K562 (cell line): ENCODE results near the gene TREX2. TPM values are rescaled to one million over a fixed set of nuclear protein-coding genes. Genes with fewer than 3 reads are reported as not detected.

Experiments used
- ATAC-seq: fragments of 200-7000 bp; cut with Tn5 transposase; 3 replicates; pipeline ENCODE4 v1.9.1; 2020; ENCODE audit warnings: moderate library complexity
- BruUV-seq: library from RNA; stranded (reverse); fragments of 400-500 nt; replicated peaks from 2 replicates; lab custom pipeline; 2021; lab: Mats Ljungman, UMichigan
- CTCF ChIA-PET: fragments of 300-600 bp; formaldehyde crosslinking; extraction: SDS; loops from one replicate; lab custom pipeline; 2021; ENCODE audit warnings: low intra/inter-chr PET ratio; lab: Yijun Ruan, JAX
- POLR2A ChIA-PET: fragments of 300-600, 350-650 bp; sonication (Branson Sonifier 250); formaldehyde crosslinking; extraction: SDS; loops from one replicate; lab custom pipeline; 2021; ENCODE audit warnings: antibody characterized with exemption, inconsistent platforms; lab: Yijun Ruan, JAX
- DNase-seq, 4 experiments: peaks; one replicate each; pipeline versions ENCODE4 v3.0.0 to v3.0.0-alpha.2; 2011 to 2018; ENCODE audit warnings: low spot score in 3 of 4, mixed read lengths in 3 of 4; ENCODE audit errors: extremely low read depth in 1 of 4
- FAIRE-seq: peaks from 2 replicates; lab custom pipeline; 2011; peaks lifted over from hg19 to GRCh38; lab: Jason Lieb, UNC
- H2AFZ ChIP-seq: 2 replicates; pipeline ENCODE4 v1.6.0; 2011; ENCODE audit warnings: low read depth, low read length, control low read depth, inconsistent platforms
- H3K27ac ChIP-seq: fragments of 200-600 bp; 3 replicates; pipeline ENCODE4 v1.8.0; 2011; ENCODE audit warnings: low read depth, mild to moderate bottlenecking, control low read depth, inconsistent platforms, low read length, moderate library complexity, mixed read lengths; ENCODE audit errors: extremely low read depth
- H3K27me3 ChIP-seq, 2 experiments: fragments of 300-600 bp in 1 of 2; 2 replicates in 1 of 2; 3 replicates in 1 of 2; pipeline versions ENCODE4 v1.6.0 to v1.8.0; 2011; ENCODE audit warnings: inconsistent platforms in 2 of 2, low read length in 2 of 2, mild to moderate bottlenecking in 1 of 2, mixed read lengths in 1 of 2, moderate library complexity in 1 of 2; ENCODE audit not compliant: control insufficient read depth in 2 of 2, insufficient read depth in 2 of 2
- H3K36me3 ChIP-seq: fragments of 300-600 bp; 3 replicates; pipeline ENCODE4 v1.8.0; 2011; ENCODE audit warnings: mild to moderate bottlenecking, low read length, inconsistent platforms; ENCODE audit not compliant: control insufficient read depth, insufficient read depth
- H3K4me1 ChIP-seq, 2 experiments: fragments of 200-600 bp in 1 of 2; replicated peaks in 1 of 2; 2 replicates in 1 of 2; 3 replicates in 1 of 2; pipeline versions ENCODE4 v1.5.1 to v1.8.0; 2011; ENCODE audit warnings: inconsistent platforms in 2 of 2, low read length in 2 of 2, mild to moderate bottlenecking in 1 of 2, mixed read lengths in 1 of 2, moderate library complexity in 1 of 2; ENCODE audit not compliant: control insufficient read depth in 2 of 2, insufficient read depth in 2 of 2
- H3K4me2 ChIP-seq: 2 replicates; pipeline ENCODE4 v1.6.1; 2011; ENCODE audit warnings: low read length, control low read depth, inconsistent platforms, mixed read lengths; ENCODE audit not compliant: insufficient read depth
- H3K4me3 ChIP-seq: fragments of 200-600 bp; sonication (generic), shearing (Covaris generic); 2 replicates; pipeline ENCODE4 v1.5.1; 2016; ENCODE audit warnings: control low read depth, inconsistent platforms
- H3K79me2 ChIP-seq: fragments of 200-600 bp; 3 replicates; pipeline ENCODE4 v1.8.0; 2011; ENCODE audit warnings: low read length, inconsistent platforms; ENCODE audit not compliant: control insufficient read depth, insufficient read depth
- H3K9ac ChIP-seq, 2 experiments: 2 replicates each; pipeline versions ENCODE4 v1.6.0 to v1.6.1; 2011; ENCODE audit warnings: low read depth in 2 of 2, low read length in 2 of 2, control low read depth in 1 of 2, inconsistent platforms in 1 of 2, mild to moderate bottlenecking in 1 of 2, mixed read lengths in 1 of 2; ENCODE audit not compliant: insufficient read depth in 1 of 2
- H3K9me1 ChIP-seq: one replicate; pipeline ENCODE4 v1.6.0; 2011; ENCODE audit warnings: inconsistent platforms, mild to moderate bottlenecking, low read length, moderate library complexity; ENCODE audit not compliant: control insufficient read depth, insufficient read depth
- H3K9me3 ChIP-seq: replicated peaks from 2 replicates; pipeline ENCODE4 v1.5.1; 2011; ENCODE audit warnings: low read depth, low read length, inconsistent platforms; ENCODE audit not compliant: control insufficient read depth, insufficient read depth
- H4K20me1 ChIP-seq: replicated peaks from 2 replicates; pipeline ENCODE4 v1.6.1; 2011; ENCODE audit warnings: low read length, inconsistent platforms, mixed read lengths; ENCODE audit not compliant: control insufficient read depth, insufficient read depth
- CBX2 ChIP-seq: fragments of 200-600 bp; sonication (generic); IDR thresholded peaks from one replicate; pipeline ENCODE4 v1.6.1; 2012; ENCODE audit warnings: mild to moderate bottlenecking, low read length, inconsistent platforms; ENCODE audit not compliant: insufficient read depth, poor library complexity, severe bottlenecking
- GABPA ChIP-seq: fragments of 200-800 bp; sonication (Bioruptor generic); conservative IDR thresholded peaks from 2 replicates; pipeline ENCODE4 v1.6.1; 2016; ENCODE audit warnings: low read depth, missing genetic modification characterization, missing compliant biosample characterization
- MCM2 ChIP-seq: fragments of 450-650 bp; IDR thresholded peaks from 2 replicates; pipeline ENCODE4 v1.6.1; 2017; ENCODE audit warnings: low read depth, mild to moderate bottlenecking
- MCM3 ChIP-seq: fragments of 450-650 bp; IDR thresholded peaks from 2 replicates; pipeline ENCODE4 v1.6.1; 2016
- PKNOX1 ChIP-seq: fragments of 450-650 bp; IDR thresholded peaks from 2 replicates; pipeline ENCODE4 v1.6.1; 2016
- POLR2H ChIP-seq: IDR thresholded peaks from 2 replicates; pipeline ENCODE4 v1.6.1; 2016; ENCODE audit warnings: missing genetic modification characterization, low read depth, mild to moderate bottlenecking, control low read depth, missing compliant biosample characterization, moderate library complexity
- PPARD ChIP-seq: fragments of 250-450 bp; sonication (Bioruptor Pico); IDR thresholded peaks from 2 replicates; pipeline ENCODE4 v1.8.0; 2022; ENCODE audit warnings: inconsistent platforms, mild to moderate bottlenecking, moderate library complexity
- SMAD1 ChIP-seq: fragments of 150-350 bp; IDR thresholded peaks from 2 replicates; pipeline ENCODE4 v1.6.1; 2014; ENCODE audit warnings: low read length, low read depth; ENCODE audit not compliant: partially characterized antibody
- SMAD3 ChIP-seq: fragments of 450-650 bp; formaldehyde crosslinking; conservative IDR thresholded peaks from 2 replicates; pipeline ENCODE4 v1.4.0; 2020; ENCODE audit warnings: mild to moderate bottlenecking
- SMARCB1 ChIP-seq: IDR thresholded peaks from 2 replicates; pipeline ENCODE4 v1.6.1; 2011; ENCODE audit warnings: improper control_type of control experiment, low read depth; ENCODE audit not compliant: insufficient read length
- TARDBP ChIP-seq: fragments of 450-650 bp; IDR thresholded peaks from 2 replicates; pipeline ENCODE4 v1.6.1; 2016
- ZEB2 ChIP-seq: fragments of 450-650 bp; IDR thresholded peaks from 2 replicates; pipeline ENCODE4 v1.6.1; 2016
- ZFP36 ChIP-seq: fragments of 150-350 bp; IDR thresholded peaks from 2 replicates; pipeline ENCODE4 v1.6.1; 2018; ENCODE audit warnings: low read length, low read depth; ENCODE audit not compliant: partially characterized antibody
- ZNF12 ChIP-seq: sonication (generic); formaldehyde crosslinking; IDR thresholded peaks from 2 replicates; pipeline ENCODE4 v1.4.0; 2020; ENCODE audit warnings: mild to moderate bottlenecking, missing genetic modification reagents
- ZNF165 ChIP-seq: fragments of 250-450 bp; sonication (Bioruptor Pico); IDR thresholded peaks from 2 replicates; pipeline ENCODE4 v1.4.0; 2020; ENCODE audit warnings: borderline replicate concordance
- ZNF507 ChIP-seq: conservative IDR thresholded peaks from 2 replicates; pipeline ENCODE4 v1.6.1; 2017; ENCODE audit warnings: missing genetic modification characterization, missing compliant biosample characterization
- ZNF717 ChIP-seq: fragments of 250-450 bp; sonication (Bioruptor Pico); IDR thresholded peaks from 2 replicates; pipeline ENCODE4 v1.5.0; 2021
- WGBS: fragments of 100-300 bp; shearing (Covaris generic); methylation state at CpG from one replicate; pipeline ENCODE4 v1.1.6; 2016; ENCODE audit warnings: low coverage, mixed read lengths; ENCODE audit not compliant: insufficient coverage; ENCODE audit errors: missing lambda C conversion rate; 5-methylcytosine and 5-hydroxymethylcytosine counted together
- in situ Hi-C: fragments of 300-500 bp; cut with MboI; formaldehyde crosslinking; loops from 4 replicates; pipeline ENCODE4 v1.15.0; 2018; ENCODE audit warnings: inconsistent platforms, mixed read lengths
- intact Hi-C: fragments of 100-400 bp; cut with micrococcal nuclease; formaldehyde crosslinking; loops from 2 replicates; pipeline ENCODE4 v1.14.2; 2022
- polyA plus RNA-seq, 8 experiments: library from polyadenylated mRNA; depleted of rRNA in 4 of 8; stranded (reverse) in 5 of 8; unstranded in 3 of 8; fragments of >200 nt; fragmentation: Nextera tagmentation in 2 of 8; fragmentation: Illumina TruSeq in 1 of 8; extraction: Ambion mirVana in 2 of 8; extraction: Trizol in 1 of 8; gene quantifications; 2 replicates each; pipeline versions ENCODE4 v1.2.1 to v1.2.3, GENCODE V29; 2011 to 2014; ENCODE audit warnings: inconsistent platforms in 1 of 8, missing spikeins in 1 of 8
- total RNA-seq, 7 experiments: library from RNA; depleted of rRNA in 6 of 7; stranded (reverse); fragments of >200 nt in 6 of 7; fragmentation: Illumina TruSeq in 2 of 7; extraction: Trizol in 2 of 7; gene quantifications; 2 replicates each; pipeline versions ENCODE4 v1.2.1 to v1.2.3, GENCODE V29; 2011 to 2021; ENCODE audit warnings: low replicate concordance in 1 of 7
- TF ChIP-seq, protein P1 (sequence below), 2 experiments: fragments of 450-650 bp in 1 of 2; IDR thresholded peaks; 2 replicates each; pipeline ENCODE4 v1.6.1; 2011 to 2017; ENCODE audit warnings: low read depth in 2 of 2, antibody characterized with exemption in 1 of 2, borderline replicate concordance in 1 of 2, low read length in 1 of 2, mild to moderate bottlenecking in 1 of 2, mixed read lengths in 1 of 2; ENCODE audit not compliant: control insufficient read depth in 1 of 2
- TF ChIP-seq, protein P2 (sequence below): fragments of 450-650 bp; formaldehyde crosslinking; IDR thresholded peaks from 2 replicates; pipeline ENCODE4 v1.4.0; 2022; ENCODE audit warnings: missing genetic modification characterization

The TREX2 gene
- total and polyA plus RNA-seq, 9 of the 15 experiments (the other 6 are each of a cell fraction or from before 2014, with no cell fraction given): 0.07 to 1.5 (median 0.33) TPM; not detected in 2

DNA sequence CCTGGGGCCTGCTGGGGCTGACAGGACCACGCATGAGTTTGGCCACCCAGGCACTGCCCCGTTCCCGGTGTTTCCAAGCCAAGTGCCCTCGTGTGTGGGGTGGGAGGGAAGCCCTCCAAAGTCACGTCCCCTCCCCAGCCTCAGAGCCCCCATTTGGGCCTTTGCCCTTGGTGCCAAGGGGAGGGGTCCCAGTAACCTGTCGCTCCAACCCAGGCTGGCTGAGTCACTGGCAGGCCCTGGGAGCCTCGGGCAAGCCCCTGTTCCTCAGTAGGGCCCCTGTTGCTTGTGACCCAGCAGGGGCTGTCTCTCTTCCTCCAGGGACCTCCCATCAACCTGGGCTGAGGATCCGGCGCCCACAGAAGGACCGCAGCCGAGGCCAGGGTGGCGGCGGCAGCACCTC is 35.2 kb upstream of the TREX2 start:
- in situ Hi-C loops (no loop called here), intact Hi-C loops (no loop called here)
- Histone ChIP-seq H3K36me3 (no peaks in the 10 kb centered on the region), H3K9me1 (no peaks in the 10 kb centered on the region), H3K9me3 (no peaks in the 10 kb centered on the region), H3K79me2 (no peaks in the 10 kb centered on the region), H3K27ac (no peak overlapping the region), H4K20me1 (no peaks in the 10 kb centered on the region), H3K4me2 (no peak overlapping the region), H3K9ac (no peak overlapping the region; a peak in 1 of 4 replicates), H3K4me1 (peaks cover 0 to 37% of the 10 kb centered on the region in 2 experiments; a peak in 2 of 5 replicates), H3K27me3 (peaks cover 0 to 15% of the 10 kb centered on the region in 2 experiments; a peak in 2 of 5 replicates), H3K4me3 (no peak overlapping the region), H2AFZ (no peak overlapping the region)
- ChIA-PET POLR2A (interaction anchor here (0.6 to 0.7 kb wide), 2 partner anchors 8 to 25 kb away, joined by 3 to 5 read pairs; no protein-coding TSS in a partner anchor), CTCF (no interaction called here)
- BruUV-seq: no TSS peak
- DNase-seq (no peak), ATAC-seq (no peak), FAIRE-seq (no peak)
- TF ChIP-seq ZNF12 (CRISPR knock-in tag): no peak
- TF ChIP-seq, protein P1, sequence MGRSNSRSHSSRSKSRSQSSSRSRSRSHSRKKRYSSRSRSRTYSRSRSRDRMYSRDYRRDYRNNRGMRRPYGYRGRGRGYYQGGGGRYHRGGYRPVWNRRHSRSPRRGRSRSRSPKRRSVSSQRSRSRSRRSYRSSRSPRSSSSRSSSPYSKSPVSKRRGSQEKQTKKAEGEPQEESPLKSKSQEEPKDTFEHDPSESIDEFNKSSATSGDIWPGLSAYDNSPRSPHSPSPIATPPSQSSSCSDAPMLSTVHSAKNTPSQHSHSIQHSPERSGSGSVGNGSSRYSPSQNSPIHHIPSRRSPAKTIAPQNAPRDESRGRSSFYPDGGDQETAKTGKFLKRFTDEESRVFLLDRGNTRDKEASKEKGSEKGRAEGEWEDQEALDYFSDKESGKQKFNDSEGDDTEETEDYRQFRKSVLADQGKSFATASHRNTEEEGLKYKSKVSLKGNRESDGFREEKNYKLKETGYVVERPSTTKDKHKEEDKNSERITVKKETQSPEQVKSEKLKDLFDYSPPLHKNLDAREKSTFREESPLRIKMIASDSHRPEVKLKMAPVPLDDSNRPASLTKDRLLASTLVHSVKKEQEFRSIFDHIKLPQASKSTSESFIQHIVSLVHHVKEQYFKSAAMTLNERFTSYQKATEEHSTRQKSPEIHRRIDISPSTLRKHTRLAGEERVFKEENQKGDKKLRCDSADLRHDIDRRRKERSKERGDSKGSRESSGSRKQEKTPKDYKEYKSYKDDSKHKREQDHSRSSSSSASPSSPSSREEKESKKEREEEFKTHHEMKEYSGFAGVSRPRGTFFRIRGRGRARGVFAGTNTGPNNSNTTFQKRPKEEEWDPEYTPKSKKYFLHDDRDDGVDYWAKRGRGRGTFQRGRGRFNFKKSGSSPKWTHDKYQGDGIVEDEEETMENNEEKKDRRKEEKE (IDR thresholded peaks at IDR 0.05; ENCODE audit: borderline replicate concordance in 1 of 2, control insufficient read depth in 1 of 2, low read depth in 2 of 2, low read length in 1 of 2): no peak
- no peak for TF ChIP-seq PPARD (CRISPR knock-in tag)
- no peak for TF ChIP-seq ZNF507
- no peak for TF ChIP-seq ZNF165 (CRISPR knock-in tag)
- no peak for TF ChIP-seq GABPA (tag)
- TF ChIP-seq SMAD3 (CRISPR knock-in tag): no peak
- TF ChIP-seq MCM2: no peak
- no peak for TF ChIP-seq MCM3
- no peak for TF ChIP-seq SMAD1
- TF ChIP-seq ZFP36: no peak
- TF ChIP-seq PKNOX1: no peak
- no peak for TF ChIP-seq SMARCB1
- no peak for TF ChIP-seq TARDBP
- no peak for TF ChIP-seq CBX2
- TF ChIP-seq ZNF717: no peak
- TF ChIP-seq ZEB2: no peak
- no peak for TF ChIP-seq POLR2H
- TF ChIP-seq, protein P2, sequence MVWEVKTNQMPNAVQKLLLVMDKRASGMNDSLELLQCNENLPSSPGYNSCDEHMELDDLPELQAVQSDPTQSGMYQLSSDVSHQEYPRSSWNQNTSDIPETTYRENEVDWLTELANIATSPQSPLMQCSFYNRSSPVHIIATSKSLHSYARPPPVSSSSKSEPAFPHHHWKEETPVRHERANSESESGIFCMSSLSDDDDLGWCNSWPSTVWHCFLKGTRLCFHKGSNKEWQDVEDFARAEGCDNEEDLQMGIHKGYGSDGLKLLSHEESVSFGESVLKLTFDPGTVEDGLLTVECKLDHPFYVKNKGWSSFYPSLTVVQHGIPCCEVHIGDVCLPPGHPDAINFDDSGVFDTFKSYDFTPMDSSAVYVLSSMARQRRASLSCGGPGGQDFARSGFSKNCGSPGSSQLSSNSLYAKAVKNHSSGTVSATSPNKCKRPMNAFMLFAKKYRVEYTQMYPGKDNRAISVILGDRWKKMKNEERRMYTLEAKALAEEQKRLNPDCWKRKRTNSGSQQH (CRISPR knock-in tag): no peak
- WGBS: 31% methylated on average over 6 of the region's 13 CpGs
